HG03135 (cell line): ENCODE results near the gene ACKR1.

ENCODE experiments used
- ATAC-seq: cut with Tn5 transposase; IDR thresholded peaks from one replicate; pipeline ENCODE4 v1.9.1; 2021; ENCODE audit warnings: mild to moderate bottlenecking, moderate library complexity; ENCODE audit not compliant: unreplicated experiment

Gene ACKR1

DNA sequence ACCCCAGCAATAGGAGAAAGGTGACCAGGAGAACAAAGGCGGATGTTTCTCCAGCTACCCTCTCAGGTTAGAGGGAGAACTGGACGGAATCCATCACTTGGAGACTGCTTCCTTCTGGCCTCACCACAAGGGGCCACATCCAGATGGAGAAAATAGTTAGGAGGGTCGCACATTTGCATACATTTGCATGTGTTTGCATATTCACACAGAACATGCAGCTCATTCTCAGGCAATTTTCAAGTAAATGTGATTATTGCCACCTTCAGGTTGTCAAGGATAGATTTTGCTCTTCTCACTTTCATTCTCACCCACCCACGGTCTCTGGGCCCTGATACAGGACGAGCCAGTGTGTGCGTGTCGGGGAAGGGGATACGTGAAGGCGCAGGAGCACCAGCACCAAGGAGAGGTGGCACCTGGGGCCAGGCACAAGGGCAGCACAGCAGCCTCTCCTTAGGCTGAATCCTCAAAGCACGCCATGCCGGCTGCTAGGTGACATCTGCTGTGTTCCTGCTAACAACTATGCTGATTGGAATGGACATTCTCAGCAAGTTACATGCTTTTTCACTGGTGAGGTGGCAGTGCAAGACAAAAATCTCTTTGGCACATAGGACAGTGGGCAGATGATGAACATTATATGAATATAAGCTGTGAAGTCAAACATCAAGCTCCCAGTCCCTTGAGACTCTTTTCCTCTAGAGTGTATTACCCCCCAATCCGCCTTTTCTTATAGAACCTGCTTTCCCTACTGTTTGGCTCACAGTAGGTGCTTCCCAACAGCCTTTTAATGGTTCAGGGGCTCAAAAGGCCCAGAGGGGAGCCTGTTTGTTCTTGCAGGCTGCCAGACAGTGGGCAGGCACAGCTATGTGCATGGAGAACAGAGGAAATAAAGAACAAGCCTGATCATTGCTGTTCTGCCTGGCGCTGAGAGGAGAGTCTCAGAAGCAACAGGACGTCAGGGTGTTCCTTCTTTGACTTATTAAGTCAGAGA is 14.3 kb downstream of the ACKR1 start:
- ATAC-seq: no peak

DNA sequence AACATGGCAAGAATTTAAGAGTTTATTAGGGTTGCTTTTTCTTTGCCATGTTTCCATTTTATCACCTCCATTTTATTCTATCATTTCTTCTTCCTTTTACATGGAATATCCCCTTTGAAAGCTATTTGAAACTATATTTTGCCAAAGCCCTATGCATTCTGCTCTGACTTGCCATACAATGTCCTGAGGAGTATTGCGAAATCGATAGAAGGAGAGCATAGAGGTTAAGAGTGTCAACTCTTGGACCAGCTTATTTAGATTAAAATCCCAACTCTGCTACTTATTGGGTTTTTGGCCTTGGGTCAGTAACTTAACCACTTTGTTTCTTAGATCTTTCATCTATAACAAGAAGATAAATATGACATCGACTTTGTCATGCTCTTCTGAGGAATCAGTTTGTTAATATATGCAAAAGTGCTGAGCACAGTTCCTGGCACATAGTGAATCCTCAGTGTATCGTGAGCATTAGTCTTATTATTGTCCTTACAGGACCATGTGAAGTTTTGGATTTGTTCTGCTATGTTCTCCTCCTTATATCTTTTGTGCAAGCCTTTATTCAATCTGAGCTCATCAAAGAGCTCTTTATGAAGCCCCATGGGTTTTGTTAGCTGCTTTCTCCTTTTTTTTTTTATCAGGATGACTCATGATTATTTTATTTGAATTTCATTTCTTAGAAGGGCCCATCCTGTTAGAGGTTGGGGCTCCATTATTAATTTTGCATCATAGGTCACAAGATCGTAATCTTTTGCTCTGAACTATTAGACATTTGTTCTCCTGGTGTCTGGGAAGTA is 17.6 kb downstream of the ACKR1 start:
- no peak for ATAC-seq

DNA sequence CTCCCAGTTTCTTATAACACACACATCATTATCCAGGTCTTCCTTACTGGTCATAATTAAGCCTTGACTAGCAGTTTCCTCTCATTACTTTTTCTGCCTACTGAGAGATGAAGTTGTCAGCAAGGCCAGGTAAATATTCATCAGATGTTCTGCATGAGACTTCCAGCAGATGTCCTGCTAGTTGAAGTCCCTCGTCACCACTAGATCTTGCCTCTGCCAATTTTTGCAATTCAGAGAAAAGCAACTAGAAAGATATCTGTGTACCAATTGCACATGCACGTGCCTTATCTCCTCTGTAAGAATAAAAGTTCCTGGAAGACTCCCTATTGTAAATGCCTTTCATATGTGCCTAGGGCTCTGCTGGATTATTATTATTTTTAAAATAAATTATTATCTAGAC is 18.3 kb downstream of the ACKR1 start:
- no peak for ATAC-seq

DNA sequence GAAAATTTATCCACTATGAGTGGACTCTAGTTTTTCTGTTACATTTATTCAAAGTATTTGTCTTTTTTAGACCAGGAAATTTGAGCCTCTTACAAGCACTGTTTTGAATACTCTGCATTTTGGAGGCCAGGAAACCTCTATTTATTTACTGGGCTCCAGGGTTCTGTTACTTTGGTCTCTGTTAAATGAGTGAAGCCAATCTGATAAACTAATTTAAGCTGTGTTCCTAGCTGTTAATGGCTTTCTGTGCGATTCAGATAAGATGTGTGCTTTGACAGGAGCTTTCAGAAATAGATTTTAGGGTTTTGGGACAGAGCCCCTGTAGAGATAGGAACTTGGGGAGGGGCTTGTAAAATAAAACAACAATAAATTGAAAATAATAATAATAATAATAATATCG is 23.9 kb downstream of the ACKR1 start:
- no peak for ATAC-seq

DNA sequence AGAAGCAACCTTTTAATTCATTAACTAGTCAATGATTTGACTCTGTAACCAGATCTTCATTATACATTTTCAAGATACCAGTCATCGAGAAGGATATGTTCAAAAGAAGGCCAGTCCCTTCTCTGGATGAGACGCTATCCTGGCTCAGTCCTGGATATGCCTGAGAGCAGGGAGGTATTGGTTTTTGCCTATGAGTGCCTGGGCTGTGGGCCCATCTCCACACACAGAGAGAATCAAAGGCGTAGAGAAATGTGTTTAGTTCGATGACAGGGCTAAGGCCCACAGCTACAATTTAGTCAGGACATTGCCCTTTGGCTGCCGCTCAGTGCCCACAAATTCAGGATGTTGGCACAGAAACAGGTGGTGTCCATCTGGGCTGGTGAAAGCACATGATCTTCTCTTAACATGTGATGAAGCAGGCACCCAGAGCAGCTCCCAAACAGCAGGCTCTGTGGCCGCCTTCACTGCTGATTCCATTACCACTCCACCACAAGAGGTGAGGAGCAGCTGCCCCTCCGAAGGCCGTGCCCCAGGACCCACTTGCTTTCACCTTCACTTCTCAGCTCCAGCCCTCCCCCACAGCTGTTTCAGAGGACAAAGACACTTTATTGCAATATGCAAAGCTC is 24.7 kb downstream of the ACKR1 start:
- ATAC-seq: no peak

DNA sequence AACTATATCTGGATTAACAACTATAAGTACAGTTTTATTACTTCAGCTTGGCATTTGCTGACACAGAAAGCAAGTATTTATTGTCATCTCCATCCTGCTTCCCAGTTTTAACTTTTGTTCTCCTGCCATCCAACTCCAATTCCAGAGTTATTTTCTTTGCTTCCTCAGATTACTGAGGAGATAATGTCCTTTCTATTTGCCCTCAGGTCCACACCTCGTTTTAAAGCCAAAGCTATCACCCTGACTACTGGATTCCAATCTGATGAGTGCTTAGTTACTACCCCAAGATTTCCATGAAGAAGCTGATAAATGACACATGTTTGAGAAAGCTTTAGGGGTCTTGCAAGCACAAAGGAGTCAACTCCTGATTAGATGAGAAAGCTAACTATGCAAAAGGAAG is 25.2 kb downstream of the ACKR1 start:
- ATAC-seq: no peak

DNA sequence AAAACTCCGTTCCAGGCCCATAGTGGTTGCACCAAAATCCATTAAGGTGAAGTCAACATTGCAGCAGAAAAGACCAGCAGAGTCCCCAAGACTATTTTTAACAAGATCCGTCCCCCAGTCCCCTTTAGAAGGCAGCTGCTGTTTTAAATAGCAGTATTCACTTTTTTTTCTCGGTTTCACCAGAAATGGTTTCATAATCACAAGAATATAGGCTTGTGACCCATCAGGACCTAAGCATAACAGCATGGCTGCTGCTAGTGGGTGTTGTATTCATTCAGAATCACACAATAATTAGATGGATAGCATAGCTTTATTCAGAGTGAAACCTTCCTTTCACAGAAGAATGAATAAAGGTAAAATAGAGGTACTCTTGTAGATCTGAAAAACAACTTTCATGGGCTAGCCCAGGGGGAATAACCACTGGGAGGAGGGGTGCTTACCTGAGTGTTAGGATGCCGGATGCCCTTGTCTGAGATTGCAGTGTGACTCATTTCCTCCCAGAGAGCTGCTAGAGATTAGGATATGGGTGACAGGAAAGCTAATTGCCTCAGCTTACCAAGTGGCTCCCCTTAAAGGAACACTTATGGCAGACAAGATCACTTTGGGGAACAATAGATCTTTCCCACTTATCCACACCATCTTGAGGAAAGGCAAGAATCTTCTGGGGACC is 35.0 kb downstream of the ACKR1 start:
- ATAC-seq: no peak

DNA sequence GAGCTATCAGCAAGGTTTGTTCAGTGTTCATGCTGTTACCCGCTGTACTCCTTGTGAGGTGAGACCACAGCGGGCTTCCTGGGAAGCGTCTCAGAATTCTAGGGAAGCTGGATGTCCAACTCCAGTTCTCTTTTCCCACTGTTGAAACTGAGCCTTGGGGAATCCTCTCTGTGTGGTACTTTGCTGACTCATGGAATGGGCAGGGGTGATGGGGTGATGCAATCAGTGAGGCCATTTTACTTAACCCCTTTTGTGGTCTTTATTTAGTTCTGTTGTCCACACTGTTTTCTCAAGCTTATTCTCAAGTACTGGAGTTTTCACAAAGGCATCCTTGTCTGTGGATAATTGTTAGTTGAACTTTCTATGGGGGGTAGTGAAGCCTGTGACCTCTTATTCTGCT is 42.6 kb downstream of the ACKR1 start:
- ATAC-seq: no peak

DNA sequence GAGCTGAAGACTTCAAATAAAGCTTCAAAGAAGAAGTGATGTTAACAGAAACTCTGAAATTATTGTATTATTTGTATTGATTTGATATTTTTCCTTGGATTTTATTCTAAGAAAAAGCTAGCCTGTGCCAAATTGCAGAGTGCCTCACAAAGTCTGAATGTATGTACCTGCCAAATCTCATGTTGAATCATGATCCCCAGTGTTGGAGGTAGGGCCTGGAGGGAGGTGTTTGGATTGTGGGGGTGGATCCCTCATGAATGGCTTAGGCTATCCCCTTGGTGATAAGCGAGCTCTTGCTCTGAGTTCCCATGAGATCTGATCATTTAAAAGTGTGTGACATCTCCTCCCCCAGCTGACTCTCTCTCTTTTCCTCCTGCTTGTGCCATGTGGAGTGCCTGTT is 43.6 kb downstream of the ACKR1 start:
- ATAC-seq: no peak

DNA sequence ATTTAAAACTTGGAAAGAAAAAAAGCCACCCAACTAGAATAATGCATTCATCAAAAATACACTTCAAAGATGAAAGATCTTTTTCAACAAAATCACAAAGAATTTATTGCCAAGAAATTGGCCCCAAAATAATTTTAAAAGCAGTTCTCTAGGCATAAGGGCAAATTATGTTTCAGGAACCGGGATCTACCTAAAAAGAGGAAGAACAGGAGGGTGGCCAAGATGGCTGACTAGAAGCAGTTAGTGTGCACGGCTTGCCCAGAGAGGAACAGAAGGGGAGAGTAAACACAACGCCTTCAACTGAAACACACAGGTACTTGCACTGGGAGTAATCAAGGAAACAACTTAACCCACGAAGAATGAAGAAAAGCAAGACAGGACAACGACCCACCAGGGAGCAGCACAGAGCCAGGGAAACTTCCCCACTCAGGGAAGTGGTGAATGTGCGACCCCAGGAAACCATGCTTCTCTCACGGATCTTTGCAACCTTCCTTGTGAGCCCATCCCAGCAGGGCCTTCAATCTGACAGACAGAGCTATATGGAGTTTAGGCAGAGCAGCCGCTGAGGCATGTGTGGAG is 46.1 kb downstream of the ACKR1 start:
- no peak for ATAC-seq
